HG02840 (cell line): ENCODE data around the gene MXRA8.
"Not testable (repeated sequence)": the region's sequence is repeated elsewhere in the genome, so short reads cannot be mapped to it uniquely, and the experiment has no call there.

Experiments used
- ATAC-seq: cut with Tn5 transposase; IDR thresholded peaks from one replicate; pipeline ENCODE4 v1.9.1; 2021; ENCODE audit warnings: mild to moderate bottlenecking, moderate library complexity, moderate number of reproducible peaks; ENCODE audit not compliant: unreplicated experiment, low FRiP score

The MXRA8 gene

DNA sequence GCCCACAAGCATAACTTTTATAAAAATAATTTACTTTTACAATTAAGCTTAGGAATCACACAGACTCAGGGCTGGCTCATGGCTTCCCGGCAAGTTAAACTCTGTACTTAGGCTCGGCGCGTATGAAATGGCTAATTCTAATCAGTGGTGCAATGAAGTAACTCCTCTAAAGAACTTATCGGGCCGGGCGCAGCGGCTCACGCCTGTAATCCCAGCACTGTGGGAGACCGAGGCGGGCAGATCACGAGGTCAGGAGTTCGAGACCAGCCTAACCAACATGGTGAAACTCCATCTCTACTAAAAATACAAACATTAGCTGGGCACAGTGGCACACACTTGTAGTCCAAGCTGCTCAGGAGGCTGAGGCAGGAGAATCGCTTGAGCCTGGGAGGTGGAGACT lies 11.7 kb upstream of the MXRA8 start:
- not testable (repeated sequence) for ATAC-seq

DNA sequence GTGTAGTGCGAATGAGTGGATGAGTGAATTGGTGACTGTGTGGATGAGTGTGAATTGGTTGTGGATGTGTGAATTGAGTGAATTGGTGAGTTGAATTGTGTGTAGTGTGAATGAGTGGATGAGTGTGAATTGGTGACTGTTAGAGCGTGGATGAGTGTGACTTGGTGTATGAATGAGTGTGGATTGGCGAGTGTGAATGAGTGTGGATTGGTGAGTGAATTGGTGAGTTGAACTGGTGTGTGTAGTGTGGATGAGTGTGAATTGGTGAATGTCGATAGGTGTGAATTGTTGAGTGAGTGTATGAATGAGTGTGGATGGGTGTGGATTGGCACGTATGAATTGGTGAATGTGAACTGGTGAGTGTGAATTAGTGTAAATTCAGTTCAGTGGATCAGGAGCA lies 9.0 kb upstream of the MXRA8 start:
- ATAC-seq: no peak

DNA sequence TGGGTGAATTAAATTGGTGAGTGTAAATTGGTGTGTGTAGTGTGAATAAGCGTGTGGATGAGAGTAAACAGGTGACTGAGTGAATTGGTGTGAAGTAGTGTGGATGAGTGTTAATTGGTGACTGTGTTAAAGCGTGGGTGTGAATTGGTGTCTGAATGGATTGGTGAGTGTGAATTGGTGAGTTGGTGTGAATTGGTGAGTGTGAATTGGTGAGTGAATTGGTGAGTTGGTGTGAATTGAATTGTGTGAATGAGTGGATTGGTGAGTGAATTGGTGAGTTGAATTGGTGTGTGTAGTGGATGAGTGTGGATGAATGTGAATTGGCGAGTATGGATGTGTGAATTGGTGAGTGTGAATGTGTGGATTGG lies 8.3 kb upstream of the MXRA8 start:
- ATAC-seq: no peak

DNA sequence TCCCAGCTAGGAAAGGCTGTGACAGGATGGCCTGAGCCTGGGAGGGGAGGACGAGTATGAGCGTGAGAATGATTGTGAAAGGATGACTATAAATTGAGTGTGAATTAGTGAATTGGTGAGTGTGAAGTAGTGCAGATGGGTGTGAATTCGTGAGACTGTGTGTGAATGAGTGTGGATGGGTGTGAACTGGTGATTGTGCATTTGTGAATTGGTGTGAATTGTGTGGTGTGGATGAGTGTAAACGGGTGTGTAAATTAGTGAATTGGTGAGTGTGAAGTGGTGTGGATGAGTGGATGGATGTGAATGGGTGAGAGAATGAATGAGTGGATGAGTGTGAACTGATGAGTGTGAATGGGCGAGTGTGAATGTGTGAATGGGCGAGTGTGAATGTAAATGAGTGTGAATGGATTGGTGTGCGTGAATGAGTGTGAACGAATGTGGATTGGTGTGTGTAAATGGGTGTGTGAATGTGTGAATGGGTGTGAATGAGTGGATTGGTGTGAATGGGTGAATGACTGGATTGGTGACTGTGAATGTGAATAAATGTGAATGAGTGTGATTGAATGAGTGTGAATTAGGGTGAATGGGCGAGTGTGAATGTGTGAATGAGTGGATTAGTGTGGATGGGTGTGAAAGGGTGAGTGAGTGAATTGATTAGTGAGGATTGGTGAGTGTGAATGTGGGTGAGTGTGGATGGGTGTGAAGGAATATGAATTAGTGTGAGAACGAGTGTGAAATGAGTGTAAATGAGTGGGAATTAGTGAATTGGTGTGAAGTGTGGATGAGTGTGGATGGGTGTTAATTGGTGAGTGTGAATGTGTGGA lies 7.7 kb upstream of the MXRA8 start:
- ATAC-seq: no peak

DNA sequence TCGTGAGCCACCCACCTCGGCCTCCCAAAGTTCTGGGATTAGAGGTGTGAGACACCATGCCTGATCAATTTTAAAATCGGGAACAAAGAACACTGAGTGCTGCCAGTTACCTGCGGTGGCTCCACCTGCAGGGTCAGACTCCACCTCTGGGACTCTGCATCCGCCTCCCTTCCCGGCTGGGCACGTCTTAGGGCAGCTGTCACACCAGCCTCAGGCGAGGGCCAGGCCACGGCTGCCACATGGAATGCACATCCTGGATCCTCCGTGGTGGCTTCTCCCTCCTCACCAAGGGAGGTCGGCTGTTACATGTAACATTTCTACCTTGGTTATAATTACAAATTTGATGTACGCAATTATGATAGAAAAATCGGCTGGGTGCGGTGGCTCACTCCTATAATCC lies 5.9 kb upstream of the MXRA8 start:
- ATAC-seq: no peak

DNA sequence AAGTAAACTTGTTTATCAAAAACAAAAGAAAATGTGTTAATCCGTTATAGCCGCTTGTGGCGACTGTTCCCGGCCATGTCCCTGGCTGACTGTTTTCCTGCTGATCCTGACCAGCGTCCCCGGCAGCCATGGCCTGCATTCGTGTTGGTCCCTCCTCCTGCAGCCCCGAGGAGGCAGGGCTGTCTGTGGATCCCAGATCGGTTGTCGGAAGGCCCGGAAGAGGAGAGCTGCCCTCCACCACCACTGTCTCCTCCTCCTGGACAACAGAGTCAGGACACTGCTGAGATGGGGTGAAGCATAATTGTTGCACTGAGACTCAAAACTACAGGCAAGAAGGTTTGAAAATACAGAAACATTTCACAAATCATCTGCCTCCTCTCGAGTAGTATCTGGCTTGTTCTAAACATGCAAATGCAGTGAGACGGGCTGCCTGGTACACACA lies 3.6 kb upstream of the MXRA8 start:
- no peak for ATAC-seq

DNA sequence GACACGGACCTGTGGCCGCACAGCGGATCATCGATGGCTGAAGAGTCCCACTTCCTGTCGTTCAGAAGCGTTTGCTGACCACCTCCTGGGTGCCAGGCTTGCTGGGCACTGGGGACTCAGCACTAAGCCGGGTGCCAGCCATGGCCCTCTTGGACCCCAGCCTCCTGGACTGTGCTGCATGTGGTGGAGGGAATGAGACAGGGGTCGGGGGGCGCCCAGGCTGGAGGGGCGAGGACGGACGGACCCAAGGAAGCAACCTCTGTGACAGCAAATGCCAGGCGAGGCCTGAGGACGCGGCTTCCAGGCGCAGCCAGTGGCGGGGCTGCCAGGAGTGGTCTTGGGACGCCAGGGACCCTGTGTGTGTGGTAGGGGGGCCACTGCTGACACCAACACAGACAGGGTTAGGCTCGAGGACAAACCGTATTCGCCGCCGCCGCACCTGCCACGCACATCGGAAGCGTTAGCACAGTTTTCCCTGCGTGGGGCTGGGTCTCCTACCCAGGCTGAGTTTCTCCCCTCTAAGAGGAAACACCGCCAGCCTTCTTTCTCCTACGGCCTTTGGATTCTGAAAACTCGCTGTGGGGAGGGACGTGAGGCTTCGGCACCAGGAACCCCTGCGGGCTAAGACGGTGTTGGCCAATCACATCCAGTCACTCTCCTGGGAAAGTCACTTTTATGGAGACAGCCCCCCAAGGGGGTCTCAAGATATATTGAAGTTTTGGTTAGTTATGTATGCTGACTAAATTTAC lies 3.1 kb upstream of the MXRA8 start:
- ATAC-seq: no peak

DNA sequence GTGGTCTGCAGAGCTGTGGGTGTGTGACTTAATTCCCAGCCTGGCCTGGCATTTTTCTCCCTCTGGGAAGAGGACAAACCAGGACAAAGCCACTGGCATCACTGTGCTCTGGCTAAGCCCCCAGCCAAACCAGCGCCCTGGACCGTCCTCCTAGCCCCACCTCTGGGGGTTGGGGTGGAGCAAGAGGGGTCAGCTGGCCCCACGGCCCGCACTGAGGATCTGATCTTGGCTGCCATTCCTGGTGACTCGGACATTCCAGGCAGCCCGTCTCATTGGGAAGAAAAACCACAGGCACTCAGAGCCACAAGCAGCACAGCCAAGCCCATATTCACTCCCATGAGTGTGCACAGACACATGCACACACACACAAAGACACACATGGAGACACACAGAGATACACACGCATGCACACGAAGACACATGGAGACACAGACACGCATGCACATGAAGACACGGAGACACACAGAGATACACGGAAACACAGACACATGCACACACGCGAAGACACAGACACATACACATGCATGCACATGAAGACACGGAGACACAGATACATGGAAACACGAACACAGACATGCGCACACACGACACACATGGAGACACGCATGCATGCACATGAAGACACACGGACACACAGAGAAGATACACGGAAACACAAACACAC lies 2.3 kb upstream of the MXRA8 start:
- ATAC-seq: no peak

DNA sequence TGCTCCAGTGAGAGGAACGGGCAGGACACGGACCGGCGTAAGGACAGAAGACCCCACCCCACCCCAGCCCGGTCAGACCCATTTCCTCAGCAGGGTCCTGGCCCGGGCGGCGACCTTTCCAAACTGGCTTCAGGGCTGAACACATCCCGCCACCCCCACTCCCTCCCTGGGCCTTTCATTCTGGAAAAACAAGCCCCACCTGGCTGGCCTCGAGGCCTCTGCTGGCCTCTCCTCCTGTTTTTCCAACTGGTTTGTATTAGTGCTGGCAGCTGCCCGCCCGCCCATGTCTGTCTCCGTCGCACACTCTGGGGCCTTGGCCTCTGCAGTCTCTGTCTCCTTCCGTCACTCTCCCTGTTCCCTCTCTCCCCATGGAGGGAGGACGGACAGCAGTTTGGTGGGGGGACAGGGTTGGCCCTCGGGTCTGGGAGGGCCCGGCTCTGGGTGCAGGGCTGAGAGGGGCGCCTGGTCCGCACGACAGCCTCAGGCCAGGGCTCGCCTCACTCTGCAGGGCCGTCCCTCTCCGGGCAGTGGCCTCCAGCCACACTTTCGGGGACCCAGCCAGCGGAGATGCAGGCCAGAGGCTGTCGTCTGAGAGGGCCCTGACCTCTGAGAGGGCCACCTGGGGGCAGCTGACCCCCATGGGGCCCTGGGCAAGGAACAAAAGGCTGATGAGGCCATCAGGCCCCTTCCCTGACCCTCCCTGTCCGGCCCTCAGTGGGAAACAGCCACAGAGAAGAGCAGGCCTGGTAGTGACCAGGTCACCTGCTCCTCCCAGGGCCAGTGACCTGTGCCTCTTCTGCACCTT lies 1.5 kb upstream of the MXRA8 start:
- no peak for ATAC-seq

DNA sequence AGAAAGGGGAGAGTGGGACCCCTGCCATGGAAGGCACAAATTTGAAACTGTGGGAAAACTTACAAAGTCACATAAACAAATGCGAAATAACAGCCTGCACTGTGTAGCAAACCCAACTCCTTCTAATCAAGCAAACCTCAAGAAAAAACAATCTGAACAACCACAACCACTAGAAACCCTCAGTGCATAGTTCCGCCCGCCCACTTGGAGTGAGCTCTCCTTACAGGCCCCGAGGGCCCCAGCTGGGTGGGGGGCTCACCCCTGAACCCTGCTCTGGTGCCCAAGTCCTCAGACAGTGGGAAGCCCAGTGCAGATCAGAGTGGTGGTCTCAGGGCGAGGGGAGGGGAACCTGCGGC lies 931 bp upstream of the MXRA8 start:
- no peak for ATAC-seq

DNA sequence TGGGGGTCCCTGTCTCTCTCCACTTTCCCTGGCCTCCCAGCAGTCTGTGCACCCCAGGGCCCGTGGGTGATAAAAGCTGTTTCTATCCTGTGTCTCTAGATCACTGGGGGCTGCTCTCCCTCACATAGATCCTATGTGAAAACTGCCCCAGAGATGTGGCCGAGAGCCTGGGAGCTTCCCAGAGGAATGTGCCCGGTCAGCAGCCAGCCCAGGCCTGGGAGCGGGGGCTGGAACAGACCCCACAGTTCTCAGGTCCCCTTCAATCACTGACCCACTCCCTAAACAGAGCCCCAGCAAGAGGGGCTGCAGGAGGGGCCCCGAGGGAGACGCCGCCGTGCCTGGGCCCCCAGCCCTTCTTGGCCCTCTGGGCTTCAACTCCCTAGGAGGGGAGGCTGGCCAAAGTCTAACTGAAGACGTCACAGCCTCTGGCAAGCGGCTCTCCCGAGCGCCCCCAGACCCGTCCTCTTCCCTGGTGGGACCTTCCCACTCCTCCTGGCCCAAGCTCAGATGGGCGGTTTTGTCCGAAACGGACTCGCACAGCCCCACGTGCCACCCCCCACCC lies 403 bp downstream of the MXRA8 start:
- ATAC-seq: no peak

DNA sequence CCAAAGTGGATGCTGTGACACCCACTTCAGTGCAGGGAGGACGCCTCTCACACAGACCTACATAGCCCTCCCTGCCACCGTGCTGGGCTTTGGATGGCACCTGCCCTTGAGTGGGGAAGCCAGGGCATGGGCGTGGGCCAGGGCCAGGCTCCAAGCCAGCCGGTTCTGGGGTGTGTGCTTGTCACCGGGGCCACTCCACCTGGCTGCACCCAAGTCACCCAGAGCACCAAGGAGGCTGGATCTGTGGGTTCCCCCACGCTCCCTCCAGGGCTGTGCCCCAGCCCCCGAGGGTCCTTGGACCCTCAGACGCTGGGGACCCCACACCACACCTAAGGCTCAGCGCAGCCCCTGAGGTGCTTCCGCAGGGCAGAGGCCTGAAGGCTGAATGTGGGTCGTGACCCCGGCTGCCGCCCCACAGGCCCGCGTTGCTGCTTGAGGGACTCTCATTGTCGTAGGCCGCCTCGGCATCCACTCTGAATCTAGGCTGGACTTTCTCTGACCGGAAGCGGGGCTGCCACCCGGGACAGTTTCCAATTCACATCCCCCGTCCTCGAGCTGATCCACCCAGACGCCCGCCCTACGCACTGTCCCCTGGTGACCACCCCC lies 1.5 kb downstream of the MXRA8 start:
- ATAC-seq: no peak

DNA sequence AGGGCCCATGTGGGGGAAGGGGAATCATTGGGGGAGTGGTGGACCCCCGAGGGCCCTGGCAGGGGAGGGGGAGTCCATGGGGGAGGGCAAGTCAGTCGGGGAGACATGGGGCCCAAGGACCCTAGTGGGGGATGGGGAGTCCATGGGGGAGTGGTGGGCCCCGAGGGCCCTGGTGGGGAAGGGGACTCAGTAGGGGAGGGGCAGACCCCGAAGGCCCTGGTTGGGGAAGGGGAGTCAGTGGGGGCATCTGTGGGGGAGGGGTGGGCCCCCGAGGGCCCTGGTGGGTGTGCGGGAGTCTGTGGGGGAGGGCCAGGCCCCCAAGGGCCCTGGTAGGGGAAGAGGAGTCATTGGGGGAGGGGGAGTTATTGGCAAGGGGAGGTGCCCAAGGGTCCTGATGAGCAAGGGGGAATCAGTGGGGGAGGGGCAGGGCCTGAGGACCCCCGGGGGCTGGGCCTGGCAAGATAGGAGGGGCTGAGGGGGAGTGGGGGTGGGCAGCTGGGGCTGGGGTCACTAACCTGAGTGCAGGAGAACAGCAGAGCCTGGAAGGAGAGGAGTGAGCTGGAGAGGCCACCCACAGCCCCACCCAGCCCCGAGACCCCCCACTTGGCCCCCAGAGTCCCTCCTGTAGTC lies 2.1 kb downstream of the MXRA8 start:
- ATAC-seq: no peak

DNA sequence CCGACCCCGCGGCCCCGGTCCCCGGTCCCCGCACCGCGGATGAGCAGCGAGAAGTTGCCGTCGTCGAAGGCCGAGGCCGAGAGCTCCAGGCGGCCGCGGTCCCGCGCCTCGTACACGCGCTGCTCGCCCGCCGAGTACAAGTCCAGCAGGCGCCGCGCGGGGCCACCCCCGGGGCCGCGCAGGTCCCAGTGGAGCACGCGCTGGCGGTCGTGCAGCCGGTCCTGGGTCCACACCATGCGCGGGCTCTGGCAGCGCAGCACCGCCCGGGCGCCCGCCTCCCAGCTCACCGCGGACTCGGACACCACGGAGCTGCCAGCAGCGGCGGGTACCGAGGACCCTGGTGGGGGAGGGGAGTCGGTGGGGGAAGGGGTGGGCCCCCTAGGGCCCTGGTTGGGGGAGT lies 2.9 kb downstream of the MXRA8 start:
- no peak for ATAC-seq

DNA sequence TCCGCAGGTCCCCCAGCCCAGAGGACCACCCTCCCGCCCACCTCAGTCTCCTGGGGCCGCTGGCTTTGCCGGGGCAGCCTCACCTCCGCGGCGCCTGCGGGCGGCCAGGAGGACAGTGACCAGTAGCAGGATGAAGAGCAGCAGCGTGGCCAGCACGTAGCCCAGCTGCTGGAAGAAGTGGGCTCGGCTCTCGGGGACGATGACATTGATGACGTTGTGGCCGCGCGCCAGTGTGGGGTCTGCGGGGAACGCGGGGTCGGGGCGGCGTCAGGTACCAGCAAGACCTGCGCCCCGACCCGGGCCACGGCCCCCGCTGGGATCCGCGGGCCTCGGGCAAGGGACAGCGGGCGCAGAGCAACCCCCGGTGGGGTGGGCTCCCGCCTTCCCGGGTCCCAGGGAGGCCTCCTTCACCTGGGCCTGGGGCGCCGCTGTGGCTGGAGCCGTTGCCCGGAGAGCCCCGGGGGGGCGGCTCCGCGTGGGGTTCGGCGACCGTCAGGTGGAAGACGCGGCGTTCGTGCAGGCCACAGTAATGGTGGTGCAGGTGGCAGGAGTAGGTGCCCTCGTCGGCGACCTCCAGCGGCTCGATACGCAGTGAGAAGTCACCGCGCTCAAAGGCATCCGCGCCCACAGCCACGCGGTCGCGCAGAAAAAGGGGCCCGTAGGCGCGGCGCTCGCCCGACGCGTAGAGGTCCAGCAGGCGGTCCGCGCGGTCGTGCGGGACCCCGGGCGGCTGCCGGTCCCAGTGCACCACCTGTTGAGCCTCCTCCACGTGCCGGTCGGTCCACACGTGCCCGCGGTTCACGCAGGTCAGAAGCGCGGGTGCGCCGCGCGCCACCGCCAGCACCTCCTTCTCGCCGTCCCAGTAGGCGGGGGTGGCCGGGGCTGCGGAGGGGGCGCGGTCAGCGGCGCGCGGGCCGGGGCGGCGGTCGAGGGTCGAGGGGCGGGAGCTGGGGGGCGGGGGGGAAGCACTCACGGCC lies 3.8 kb downstream of the MXRA8 start:
- no peak for ATAC-seq

DNA sequence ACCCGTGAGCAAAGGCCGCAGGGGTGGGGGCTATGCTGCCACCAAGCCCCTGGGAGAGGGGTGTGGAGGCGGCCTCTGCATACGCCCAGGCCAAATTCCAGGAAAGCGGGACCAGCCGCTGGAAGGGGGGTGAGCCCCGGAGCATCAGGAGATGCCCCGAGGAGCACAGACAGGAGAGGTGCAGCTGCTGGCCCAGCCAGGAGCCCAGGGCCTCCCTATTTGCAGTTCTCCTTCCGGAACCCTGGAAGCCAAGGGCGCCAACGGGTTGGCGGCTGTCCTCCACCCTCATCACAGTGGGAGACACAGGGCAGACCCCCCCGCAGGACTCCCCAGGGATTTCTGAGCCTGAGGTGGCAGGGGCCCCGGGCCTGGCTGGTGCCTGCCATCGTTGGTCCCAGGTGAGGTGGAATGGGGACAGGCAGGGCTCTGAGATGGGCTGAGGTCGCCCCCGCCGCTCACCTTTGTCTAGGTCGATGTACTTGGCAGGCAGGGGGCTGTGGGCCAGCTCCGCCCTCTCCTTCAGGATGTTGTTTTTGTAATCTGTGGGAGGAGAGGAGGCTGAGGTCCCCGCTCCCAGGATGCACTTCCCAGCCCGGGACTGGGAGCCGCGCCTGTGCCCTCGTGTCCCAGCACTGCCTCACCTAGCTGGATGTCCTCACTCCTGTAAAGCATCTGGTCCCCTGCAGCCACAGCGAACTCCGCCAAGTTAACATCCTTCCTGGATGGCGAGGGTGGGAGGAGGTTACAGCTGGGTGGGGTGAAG lies 4.8 kb downstream of the MXRA8 start:
- ATAC-seq: no peak

DNA sequence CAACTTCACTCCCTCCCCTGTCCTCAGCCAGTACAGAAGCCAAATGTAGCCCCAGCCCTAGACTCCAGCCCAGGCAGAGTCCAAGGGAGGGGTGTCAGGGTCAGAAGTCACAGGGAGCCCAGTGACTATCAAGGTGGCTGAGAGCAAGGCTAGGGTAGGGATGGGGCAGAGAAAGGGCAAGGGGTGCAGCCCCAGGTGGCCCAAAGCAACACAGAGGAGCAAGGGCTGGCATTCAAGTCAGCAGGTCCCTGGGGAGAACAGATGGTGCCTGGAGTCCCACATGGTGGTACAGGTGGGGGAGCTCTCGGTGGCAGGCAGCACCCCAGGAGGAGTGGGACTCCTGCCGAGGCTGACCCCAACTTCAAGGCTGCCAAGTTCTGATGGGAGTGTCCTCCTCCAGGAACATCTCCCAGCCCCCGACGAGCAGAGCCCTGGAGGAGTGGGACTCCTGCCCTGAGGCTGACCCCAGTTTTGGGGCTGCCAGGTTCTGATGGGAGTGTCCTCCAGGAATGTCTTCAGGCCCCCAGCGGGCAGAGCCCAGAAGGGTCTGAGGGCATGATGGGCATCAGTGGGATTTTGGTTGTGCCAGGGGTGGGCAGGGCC lies 5.5 kb downstream of the MXRA8 start:
- ATAC-seq: no peak
